Measurements from ENCODE around the gene DBNDD2.

The DBNDD2 gene

GRCh38 chr20:45402946-45403345 lies 5.1 kb upstream of the DBNDD2 start:
- DNase-seq (ENCODE audit: extremely low read depth, low read depth) = no peak
- no peak for TF ChIP-seq CTCF (IDR thresholded peaks at IDR 0.05; ENCODE audit: low read depth, low read length)

GRCh38 chr20:45404438-45404837 lies 3.7 kb upstream of the DBNDD2 start:
- DNase-seq (ENCODE audit: extremely low read depth, low read depth) = no peak
- TF ChIP-seq CTCF (IDR thresholded peaks at IDR 0.05; ENCODE audit: low read depth, low read length) = no peak

- TF ChIP-seq CTCF (IDR thresholded peaks at IDR 0.05; ENCODE audit: low read depth, low read length) = no peak
- DNase-seq (ENCODE audit: extremely low read depth, low read depth) = no peak
Observed at GRCh38 chr20:45405571-45406259, 2.4 kb upstream of the DBNDD2 start.

GRCh38 chr20:45406260-45407066 lies 1.6 kb upstream of the DBNDD2 start:
- no peak for DNase-seq (ENCODE audit: extremely low read depth, low read depth)

GRCh38 chr20:45407067-45407745 lies 883 bp upstream of the DBNDD2 start:
- no peak for DNase-seq (ENCODE audit: extremely low read depth, low read depth)
- TF ChIP-seq CTCF (IDR thresholded peaks at IDR 0.05; ENCODE audit: low read depth, low read length) = no peak

More at GRCh38 chr20:45406260-45407066, 1.6 kb upstream of the DBNDD2 start:
- TF ChIP-seq CTCF (IDR thresholded peaks at IDR 0.05; ENCODE audit: low read depth, low read length) = no peak

- no peak for TF ChIP-seq CTCF (IDR thresholded peaks at IDR 0.05; ENCODE audit: low read depth, low read length)
- DNase-seq (ENCODE audit: extremely low read depth, low read depth) = no peak
Observed at GRCh38 chr20:45408646-45409213, 641 bp downstream of the DBNDD2 start.
